Inferior parietal cortex (tissue), 1 donor: Measurements from ENCODE around the gene GAA.

Source experiments
- DNase-seq: peaks from one replicate; pipeline ENCODE4 v3.0.0-alpha.2; 2016; ENCODE audit errors: extremely low spot score

The GAA gene

DNA sequence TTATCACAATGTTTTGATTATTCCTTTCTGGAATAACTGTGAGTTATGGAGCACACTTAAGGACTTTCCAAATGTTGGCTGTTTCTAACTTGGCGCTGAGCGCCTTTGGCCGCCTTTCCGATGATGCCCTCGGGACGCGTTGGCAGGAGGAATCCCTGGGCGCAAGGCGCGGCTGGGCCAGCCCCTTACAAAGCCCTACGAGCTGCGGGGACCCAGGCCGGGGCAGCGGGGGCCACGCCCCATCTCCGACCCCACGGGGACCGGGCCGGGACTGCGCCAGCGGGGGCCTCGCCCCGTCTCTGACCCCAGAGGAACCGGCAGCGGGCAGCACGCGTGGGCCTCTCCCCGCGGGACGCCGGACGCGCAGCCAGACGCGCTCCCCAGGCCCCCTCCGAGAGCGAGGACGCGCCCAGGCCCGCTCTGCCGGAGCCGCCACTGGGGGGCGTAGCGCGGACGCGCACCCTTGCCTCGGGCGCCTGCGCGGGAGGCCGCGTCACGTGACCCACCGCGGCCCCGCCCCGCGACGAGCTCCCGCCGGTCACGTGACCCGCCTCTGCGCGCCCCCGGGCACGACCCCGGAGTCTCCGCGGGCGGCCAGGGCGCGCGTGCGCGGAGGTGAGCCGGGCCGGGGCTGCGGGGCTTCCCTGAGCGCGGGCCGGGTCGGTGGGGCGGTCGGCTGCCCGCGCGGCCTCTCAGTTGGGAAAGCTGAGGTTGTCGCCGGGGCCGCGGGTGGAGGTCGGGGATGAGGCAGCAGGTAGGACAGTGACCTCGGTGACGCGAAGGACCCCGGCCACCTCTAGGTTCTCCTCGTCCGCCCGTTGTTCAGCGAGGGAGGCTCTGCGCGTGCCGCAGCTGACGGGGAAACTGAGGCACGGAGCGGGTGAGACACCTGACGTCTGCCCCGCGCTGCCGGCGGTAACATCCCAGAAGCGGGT is at the start of gene GAA:
Gene GAA (plus strand): TSS at position 571 of the 935 bp plus-strand sequence. CDS start 3,006 bp downstream, outside the sequence.
- peak; percentile 81 for DNase-seq

DNA sequence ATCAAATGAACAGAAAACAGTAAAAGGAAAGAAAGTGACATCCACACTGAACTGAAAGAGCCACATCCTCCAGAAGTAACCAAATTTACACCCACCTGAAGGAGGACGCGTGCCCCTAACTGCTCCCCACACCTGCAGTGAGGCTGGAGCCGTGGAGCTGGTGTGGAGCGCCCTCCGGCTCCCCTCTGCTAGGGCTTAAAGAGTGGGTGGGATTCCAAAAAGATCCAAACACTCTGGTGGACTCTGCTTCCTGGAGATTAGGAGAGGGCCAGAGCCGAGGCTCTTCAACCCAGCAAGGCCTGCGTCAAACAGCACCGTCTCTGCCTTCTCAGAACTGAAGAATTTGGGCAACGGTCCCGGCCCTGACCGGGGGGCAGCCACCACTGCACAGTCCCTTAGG is 49.7 kb upstream of the GAA start:
- DNase-seq: no peak

DNA sequence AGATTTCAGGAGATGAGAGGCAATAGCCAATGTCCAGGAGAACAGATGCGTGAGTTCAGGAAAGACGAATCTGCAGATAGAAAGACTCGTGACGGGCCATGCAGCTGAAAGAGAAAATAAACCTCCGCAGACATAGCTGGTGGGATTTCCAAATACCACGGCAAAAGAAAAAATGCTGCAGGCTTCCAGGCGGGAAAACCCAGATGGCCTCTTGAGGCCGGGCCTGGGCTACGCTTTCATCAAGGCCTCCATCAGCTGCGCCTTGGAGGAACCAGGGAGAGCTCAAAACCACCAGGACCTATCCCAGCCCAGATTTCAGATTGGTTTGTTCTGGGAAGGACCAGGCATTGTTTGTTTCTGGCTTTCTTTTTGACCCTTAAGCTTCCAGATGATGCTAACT is 48.3 kb upstream of the GAA start:
- DNase-seq: no peak

- no peak for DNase-seq
Observed at GRCh38 chr17:80055597-80055996, 45.8 kb upstream of the GAA start.

DNA sequence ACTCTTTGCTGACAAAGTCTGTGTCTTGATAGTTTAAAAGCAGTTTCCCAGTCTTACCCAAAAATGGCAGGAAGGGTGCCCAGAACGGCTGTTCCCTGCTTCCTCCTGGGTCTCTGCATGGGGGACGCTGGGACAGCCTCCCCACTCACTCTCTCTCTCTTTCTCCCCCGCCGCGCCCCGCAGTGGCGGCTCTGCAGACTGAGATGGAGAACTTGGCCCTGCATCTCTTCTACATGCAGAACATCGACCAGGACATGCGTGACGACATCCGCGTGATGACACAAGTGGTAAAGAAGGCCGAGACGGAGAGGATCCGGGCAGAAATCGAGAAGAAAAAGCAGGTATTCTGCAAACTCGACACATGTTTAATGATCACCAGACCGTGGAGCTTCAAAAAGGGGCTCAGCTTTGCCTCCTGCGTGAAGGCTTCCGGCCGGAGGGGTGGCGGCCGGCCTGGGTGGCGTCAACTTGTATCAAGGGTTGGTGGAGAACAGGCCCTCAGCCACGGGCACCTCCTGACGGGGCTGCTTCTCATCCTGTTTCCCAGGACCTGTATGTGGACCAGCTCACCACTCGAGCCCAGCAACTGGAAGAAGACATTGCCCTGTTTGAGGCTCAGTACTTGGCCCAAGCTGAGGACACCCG is 42.9 kb upstream of the GAA start:
- no peak for DNase-seq

GRCh38 chr17:80060644-80061043 is 40.7 kb upstream of the GAA start:
- no peak for DNase-seq

DNA sequence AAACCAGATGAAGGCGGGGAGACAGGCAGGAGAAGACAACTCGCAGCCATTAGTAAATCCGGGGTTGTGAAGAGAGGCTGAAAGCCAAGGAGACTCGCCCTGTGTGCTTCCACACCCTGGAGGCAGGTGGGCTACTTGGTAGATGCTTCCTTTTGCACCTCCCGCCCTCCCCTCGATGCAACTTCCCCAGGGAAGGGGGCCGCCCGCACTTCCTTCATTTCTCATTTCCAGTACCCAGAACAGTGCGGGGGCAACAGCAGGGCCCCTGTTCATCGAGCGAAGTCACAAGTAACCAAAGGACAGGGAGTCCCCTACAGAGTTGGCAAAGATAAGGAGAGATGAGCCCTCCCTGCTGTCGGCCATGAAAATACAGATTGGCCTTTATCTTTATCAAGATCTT is 40.0 kb upstream of the GAA start:
- no peak for DNase-seq

DNA sequence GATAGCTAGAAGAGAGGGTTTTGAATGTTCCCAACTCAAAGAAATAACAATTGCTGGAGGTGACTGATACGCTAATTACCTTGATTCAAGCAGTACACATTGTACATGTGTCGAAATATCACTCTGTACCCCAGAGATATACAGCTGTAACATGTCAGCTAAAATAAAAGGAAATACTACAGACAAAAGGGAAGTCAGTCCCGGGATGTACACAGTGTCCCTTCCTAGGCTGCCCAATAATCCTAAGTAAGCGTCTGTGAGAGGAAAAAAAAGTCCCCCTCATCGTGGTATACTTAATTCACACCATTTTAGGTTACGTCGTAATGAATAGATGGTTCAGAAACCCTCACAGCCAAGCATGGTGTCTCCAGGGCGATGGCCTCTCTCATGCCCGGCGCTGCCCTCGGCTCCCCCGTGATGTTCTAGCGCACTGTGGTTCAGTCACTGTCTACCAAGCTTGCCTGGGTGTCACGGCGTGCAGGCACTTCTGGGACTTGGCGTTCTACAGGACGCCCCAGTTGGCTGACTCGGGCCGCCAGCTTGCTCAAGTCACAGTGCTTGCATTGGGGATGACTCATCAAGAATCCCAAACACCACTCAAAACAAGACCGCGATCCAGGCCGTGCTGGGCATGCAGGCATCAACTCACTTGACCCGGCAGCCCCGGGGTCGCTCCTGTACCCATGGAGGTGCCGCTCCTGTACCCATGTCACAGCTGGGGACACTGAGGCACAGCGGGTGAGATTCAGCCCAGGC is 37.4 kb upstream of the GAA start:
- no peak for DNase-seq

GRCh38 chr17:80064696-80065095 is 36.7 kb upstream of the GAA start:
- no peak for DNase-seq

DNA sequence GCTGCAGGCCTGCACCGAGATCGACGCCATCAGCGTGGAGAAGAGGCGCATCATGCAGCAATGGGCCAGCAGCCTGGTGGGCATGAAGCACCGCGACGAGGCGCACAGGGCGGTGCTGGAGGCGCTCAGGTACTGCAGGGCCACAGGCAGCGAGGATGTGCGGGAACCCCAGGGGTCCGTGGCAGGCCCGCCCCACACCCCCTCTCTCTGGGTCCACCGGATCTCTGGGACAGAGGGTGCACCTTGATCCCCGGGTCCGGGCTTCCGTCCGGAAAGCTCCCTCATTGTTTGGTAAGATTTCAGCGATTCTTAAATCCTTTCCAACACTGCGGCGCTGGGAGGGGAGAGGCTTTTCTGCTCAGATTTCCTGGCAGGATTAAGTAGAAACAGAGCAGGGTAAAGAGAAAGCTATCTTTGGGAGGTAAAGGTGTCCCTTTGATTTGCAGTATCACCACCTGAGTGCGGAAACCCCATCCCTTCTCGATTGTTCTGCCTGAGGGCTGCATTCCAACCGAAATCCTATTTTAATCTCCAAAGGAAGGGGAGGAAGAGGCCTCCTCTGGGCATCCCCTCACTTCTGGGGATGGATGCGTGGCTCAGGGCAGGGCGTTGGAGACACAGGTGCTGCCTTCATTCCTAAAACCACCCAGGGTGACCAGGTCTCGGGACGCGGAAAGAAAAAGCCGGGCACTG is 35.8 kb upstream of the GAA start:
- DNase-seq: no peak

- DNase-seq: no peak
Observed at GRCh38 chr17:80067393-80067986, 33.9 kb upstream of the GAA start.

GRCh38 chr17:80068301-80069222 is 32.8 kb upstream of the GAA start:
- DNase-seq: no peak

- DNase-seq: no peak
Observed at GRCh38 chr17:80070375-80071115, 30.8 kb upstream of the GAA start.

DNA sequence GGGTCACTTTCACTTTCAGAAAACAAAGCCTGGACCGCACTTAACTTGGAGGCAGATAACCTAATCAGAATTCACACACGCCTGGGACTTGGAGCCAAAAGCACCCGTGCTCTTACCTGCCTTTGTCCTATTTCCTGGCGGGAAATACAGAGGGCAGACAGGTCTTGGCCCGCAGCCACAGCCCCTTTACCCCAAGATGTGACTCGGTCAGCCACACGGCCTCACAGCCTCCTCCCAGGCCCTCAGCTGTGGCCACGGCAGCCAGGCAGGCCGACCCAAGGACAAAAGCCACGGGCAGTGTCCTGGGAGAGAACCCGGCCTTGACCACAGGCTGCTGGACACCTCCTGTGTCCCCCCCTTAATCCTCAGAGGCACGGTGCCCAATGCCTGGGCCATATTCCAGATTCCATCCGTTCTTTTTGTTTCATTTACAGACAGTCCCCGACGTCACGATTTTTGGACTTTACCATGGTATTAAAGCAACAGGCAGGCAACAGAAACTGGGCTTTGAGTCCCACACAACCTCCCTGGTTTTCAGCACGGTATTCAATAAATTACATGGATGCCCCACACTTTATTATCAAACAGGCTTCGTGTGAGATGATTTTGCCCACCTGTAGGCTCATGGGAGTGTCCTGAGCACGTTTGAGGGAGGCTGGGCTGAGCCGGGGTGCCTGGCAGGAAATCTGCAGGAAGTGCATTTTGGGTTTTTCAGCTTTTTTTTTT is 30.1 kb upstream of the GAA start:
- DNase-seq: no peak

- DNase-seq: no peak
Observed at GRCh38 chr17:80072410-80072809, 29.0 kb upstream of the GAA start.

DNA sequence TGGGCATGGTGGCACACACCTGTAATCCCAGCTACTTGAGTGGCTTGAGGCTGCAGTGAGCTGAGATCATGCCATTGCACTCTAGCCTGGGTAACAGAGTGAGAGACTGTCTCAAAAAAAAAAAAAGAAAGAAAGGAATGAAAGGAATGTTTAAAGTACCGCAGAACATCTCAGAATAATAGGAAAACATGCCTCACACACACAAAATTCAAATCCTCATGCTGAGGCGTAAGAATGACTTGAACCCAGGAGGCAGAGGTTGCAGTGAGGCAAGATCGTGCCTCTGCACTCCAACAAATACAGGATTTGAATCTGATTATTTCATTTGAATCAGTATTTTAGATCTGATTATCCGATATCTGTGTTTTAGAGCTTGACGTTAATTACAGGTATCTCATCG is 21.3 kb upstream of the GAA start:
- no peak for DNase-seq

DNA sequence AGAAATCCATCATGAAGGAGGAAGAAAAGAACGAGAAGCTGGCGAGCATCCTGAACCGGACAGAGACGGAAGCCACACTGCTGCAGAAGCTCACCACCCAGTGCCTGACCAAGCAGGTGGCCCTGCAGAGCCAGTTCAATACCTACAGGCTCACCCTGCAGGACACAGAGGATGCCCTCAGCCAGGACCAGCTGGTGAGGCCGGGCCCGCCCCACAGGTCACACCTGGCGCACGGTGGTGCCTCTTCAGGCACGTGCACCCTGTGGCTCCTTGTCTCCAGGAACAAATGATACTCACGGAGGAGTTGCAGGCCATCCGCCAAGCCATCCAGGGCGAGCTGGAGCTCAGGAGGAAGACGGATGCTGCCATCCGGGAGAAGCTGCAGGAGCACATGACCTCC is 19.8 kb upstream of the GAA start:
- DNase-seq: no peak

DNA sequence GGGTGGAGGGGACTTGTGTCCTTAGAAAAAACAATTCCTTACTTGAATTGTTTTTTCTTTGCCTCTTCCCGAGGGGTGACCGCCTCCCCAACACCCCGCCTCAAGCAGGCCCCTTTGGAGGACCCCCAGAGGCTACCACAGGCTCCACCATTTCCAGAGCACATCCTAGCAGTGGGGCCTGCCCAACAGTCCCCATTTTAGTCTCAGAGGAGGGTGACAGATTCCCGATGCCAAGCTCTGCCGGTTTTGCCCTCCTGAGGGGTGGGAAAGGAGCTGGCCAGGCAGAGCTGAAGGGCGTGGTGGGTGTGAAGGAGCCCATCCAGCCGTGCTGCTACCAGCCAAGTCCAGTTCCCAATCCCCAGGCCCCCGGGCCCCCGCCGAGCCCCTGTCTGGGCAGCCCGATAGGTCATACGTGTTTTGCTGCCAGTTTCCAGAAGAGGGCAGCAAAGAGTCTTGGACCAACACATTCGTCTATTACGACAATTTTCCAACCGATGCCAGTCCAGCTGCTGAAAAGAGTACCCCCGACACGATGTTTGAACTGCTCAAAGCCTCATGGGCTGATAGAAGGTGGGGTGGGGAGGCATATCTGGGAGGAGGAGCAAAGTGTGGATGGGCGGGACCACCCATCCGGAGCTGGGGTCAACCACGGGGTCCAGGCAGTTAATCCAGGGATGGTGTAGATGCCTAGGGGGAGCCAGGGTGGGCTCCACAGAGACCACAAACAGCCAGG is 18.8 kb upstream of the GAA start:
- DNase-seq: peak; percentile 73
